Upper lobe of left lung (tissue), 6 donors: ENCODE results near the gene ROBO1. TPM values are rescaled to one million over a fixed set of nuclear protein-coding genes. Genes with fewer than 3 reads are reported as not detected.

Experiments
- ATAC-seq, 2 donors: fragments of 200-7000 bp; cut with Tn5 transposase; one replicate each; pipeline ENCODE4 v1.9.1; 2022; ENCODE audit warnings: mild to moderate bottlenecking in 2 of 2, moderate library complexity in 2 of 2; ENCODE audit not compliant: low FRiP score in 2 of 2
- DNase-seq, 2 donors: peaks; one replicate each; pipeline ENCODE4 v3.0.0-alpha.2; 2019 to 2020
- H3K27ac ChIP-seq, 4 donors: fragments of 200-600 bp; sonication (generic); one replicate each; pipeline ENCODE4 v1.5.1; 2016 to 2019
- H3K27me3 ChIP-seq, 4 donors: fragments of 200-600 bp; sonication (generic); one replicate each; pipeline ENCODE4 v1.5.1; 2017 to 2019
- H3K36me3 ChIP-seq, 4 donors: fragments of 200-600 bp; sonication (generic); one replicate each; pipeline ENCODE4 v1.5.1; 2016 to 2019
- H3K4me1 ChIP-seq, 4 donors: fragments of 200-600 bp; sonication (generic); one replicate each; pipeline ENCODE4 v1.5.1; 2018 to 2019
- H3K4me3 ChIP-seq, 4 donors: fragments of 200-600 bp; sonication (generic); one replicate each; pipeline ENCODE4 v1.5.1; 2017 to 2019; ENCODE audit warnings: mild to moderate bottlenecking in 2 of 4, moderate library complexity in 1 of 4
- H3K9me3 ChIP-seq, 4 donors: fragments of 200-600 bp; sonication (generic); one replicate each; pipeline ENCODE4 v1.5.1; 2018 to 2019
- EP300 ChIP-seq, 4 donors: sonication (generic); formaldehyde crosslinking; IDR thresholded peaks; one replicate each; pipeline ENCODE4 v1.5.1; 2017; ENCODE audit warnings: antibody characterized with exemption in 4 of 4, control low read depth in 2 of 4
- POLR2A ChIP-seq, 4 donors: fragments of 450-650 bp; IDR thresholded peaks; one replicate each; pipeline ENCODE4 v1.5.1; 2016 to 2017; ENCODE audit warnings: antibody characterized with exemption in 4 of 4, mild to moderate bottlenecking in 2 of 4
- POLR2AphosphoS5 ChIP-seq, 2 donors: sonication (generic); formaldehyde crosslinking; IDR thresholded peaks; one replicate each; pipeline ENCODE4 v1.5.1; 2017; ENCODE audit warnings: antibody characterized with exemption in 2 of 2
- WGBS, 2 donors: methylation state at CpG; one replicate each; pipeline ENCODE4 v1.1.5; 2017 to 2018; 5-methylcytosine and 5-hydroxymethylcytosine counted together
- total RNA-seq, 6 donors: library from RNA; depleted of rRNA in 4 of 6; stranded (reverse); fragments of >200 nt in 4 of 6; gene quantifications; one replicate each; pipeline versions ENCODE4 v1.1.0 to v1.2.1, GENCODE V29; 2016 to 2021
- TF ChIP-seq, protein P1 (sequence below), 6 experiments: fragments of 450-650 bp in 4 of 6; fragments of 200-600 bp in 2 of 6; sonication (generic) in 2 of 6; IDR thresholded peaks; one replicate each; pipeline ENCODE4 v1.5.1; 2016 to 2019; ENCODE audit warnings: antibody characterized with exemption in 6 of 6
- donor health status: DM: no; HTN: no; CAD: no; lungs with moderate emphysema.
- donor health status: DM: no; HTN: yes; CAD: no; lungs with severe emphysema.

The ROBO1 gene
- total RNA-seq, 6 donors from 2014 or later, result 10.5 to 29.0 (median 18.0) TPM

DNA sequence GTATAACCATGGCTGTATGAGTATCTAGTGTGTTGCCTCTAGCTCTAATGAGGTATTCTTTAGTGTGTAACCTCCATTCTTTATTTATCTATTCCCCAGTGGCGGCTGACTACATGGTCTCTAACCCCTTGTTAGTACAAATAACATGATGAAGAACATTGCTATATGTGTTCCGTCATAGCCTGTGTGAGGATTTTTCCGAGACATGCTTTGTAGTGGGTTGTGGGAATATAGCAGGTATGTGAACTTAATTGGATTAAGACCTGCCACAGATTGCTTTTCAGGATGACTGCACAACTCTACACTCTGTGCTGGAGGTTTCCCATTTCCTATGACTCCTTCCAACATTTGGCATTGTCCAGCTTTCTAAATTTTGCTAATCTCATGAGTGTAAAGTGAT lies 563.4 kb downstream of the ROBO1 start:
- no peaks in the 10 kb centered on the region for H3K4me1 ChIP-seq
- H3K27me3 ChIP-seq, result no peaks in the 10 kb centered on the region
- ATAC-seq (no peak), DNase-seq (no peak)
- H3K9me3 ChIP-seq, result no peaks in the 10 kb centered on the region
- no peak overlapping the region for H3K27ac ChIP-seq
- no peaks in the 10 kb centered on the region for H3K36me3 ChIP-seq
- no peak overlapping the region for H3K4me3 ChIP-seq
- 87 to 93% methylated on average over 3 of the region's 3 CpGs for WGBS, 2 donors
- TF ChIP-seq EP300 (IDR thresholded peaks at IDR 0.05), result no peak
- TF ChIP-seq, protein P1, sequence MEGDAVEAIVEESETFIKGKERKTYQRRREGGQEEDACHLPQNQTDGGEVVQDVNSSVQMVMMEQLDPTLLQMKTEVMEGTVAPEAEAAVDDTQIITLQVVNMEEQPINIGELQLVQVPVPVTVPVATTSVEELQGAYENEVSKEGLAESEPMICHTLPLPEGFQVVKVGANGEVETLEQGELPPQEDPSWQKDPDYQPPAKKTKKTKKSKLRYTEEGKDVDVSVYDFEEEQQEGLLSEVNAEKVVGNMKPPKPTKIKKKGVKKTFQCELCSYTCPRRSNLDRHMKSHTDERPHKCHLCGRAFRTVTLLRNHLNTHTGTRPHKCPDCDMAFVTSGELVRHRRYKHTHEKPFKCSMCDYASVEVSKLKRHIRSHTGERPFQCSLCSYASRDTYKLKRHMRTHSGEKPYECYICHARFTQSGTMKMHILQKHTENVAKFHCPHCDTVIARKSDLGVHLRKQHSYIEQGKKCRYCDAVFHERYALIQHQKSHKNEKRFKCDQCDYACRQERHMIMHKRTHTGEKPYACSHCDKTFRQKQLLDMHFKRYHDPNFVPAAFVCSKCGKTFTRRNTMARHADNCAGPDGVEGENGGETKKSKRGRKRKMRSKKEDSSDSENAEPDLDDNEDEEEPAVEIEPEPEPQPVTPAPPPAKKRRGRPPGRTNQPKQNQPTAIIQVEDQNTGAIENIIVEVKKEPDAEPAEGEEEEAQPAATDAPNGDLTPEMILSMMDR (IDR thresholded peaks at IDR 0.05), result no peak
- no peak for TF ChIP-seq POLR2AphosphoS5 (IDR thresholded peaks at IDR 0.05)
- TF ChIP-seq POLR2A (IDR thresholded peaks at IDR 0.05), result no peak

DNA sequence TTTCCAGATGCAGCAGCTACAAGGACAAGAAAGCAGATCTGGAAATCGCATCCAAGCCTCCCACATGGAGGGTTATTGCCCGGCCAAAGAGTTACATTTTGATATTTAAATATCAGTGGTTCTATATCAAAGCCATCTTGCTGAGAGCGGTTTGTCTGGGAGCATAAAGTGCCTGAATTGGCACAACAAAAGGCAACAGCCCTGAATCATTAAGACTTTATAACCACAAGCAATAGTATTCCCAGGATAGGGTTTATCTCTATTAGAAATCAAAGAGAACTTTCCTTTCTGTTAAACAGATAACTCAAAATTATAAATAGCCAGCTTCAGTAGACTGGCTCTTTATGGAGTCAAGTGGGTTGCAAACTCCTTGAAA lies 564.7 kb downstream of the ROBO1 start:
- DNase-seq (no peak), ATAC-seq (no peak)
- Histone ChIP-seq H3K4me3 (no peak overlapping the region), H3K36me3 (no peaks in the 10 kb centered on the region), H3K9me3 (no peaks in the 10 kb centered on the region), H3K27me3 (no peaks in the 10 kb centered on the region), H3K27ac (no peak overlapping the region), H3K4me1 (no peaks in the 10 kb centered on the region)
- 42 to 47% methylated on average over 3 of the region's 3 CpGs for WGBS, 2 donors
- TF ChIP-seq POLR2A (IDR thresholded peaks at IDR 0.05) (no peak), POLR2AphosphoS5 (IDR thresholded peaks at IDR 0.05) (no peak), EP300 (IDR thresholded peaks at IDR 0.05) (no peak)
- TF ChIP-seq, protein P1 (IDR thresholded peaks at IDR 0.05), result no peak

DNA sequence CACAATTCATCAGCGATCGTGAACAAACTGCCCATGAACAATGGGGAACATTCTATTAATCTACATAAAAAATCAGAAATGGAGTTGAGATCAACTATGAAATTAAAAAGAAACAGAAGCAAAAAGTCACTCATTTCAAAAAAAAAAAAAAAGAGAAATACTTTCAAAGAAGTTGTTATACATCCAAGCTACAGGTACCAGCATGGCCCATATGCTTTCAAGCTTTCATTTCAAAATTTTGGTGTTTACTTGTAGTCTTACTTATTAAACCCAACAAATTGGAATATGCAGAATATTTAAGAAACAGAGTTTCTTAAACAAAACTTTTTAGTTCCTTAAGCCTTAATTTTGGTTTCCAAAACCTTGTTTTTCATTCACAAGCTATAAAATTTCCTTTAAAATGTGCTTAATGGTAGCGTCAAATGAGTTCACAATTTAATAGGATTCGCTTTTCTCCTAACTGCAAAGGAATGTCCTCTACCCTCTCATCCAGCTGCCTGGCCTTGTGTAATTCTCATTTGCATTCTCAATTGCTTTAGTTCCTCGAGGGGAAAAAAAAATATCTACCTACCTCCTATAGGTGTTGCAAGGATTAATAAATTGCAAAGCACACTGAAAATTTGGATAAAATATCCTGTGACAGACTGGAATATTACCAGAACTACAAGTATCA lies 565.2 kb downstream of the ROBO1 start:
- H3K27ac ChIP-seq, result no peak overlapping the region
- TF ChIP-seq, protein P1 (IDR thresholded peaks at IDR 0.05), result no peak
- TF ChIP-seq POLR2AphosphoS5 (IDR thresholded peaks at IDR 0.05) (no peak), POLR2A (IDR thresholded peaks at IDR 0.05) (no peak), EP300 (IDR thresholded peaks at IDR 0.05) (no peak)
- H3K4me3 ChIP-seq, result no peak overlapping the region
- DNase-seq, result no peak
- no peaks in the 10 kb centered on the region for H3K9me3 ChIP-seq
- H3K36me3 ChIP-seq, result no peaks in the 10 kb centered on the region
- no peaks in the 10 kb centered on the region for H3K27me3 ChIP-seq
- no peak for ATAC-seq
- 71 to 75% methylated on average over 5 of the region's 5 CpGs for WGBS, 2 donors
- no peaks in the 10 kb centered on the region for H3K4me1 ChIP-seq

DNA sequence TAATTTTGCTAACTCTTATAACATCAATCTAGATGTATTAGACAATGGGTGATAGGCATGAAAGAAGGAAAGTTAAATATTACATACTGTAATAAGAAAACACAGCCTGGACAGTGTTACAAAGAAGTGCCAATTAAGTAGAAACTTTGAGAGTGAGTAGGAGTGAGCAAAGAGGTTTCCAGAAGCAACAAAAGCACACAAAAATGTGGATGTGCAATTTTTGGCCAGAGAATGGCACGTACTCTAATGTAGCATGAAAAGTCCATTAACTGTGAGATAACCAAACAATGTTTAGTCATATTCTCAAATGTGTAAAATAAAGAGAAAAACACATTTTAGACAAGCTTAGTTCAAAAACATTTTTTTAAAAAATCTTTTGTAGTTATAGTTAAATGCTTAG lies 567.3 kb downstream of the ROBO1 start:
- no peaks in the 10 kb centered on the region for H3K9me3 ChIP-seq
- H3K27ac ChIP-seq, result no peak overlapping the region
- no peaks in the 10 kb centered on the region for H3K36me3 ChIP-seq
- no peaks in the 10 kb centered on the region for H3K4me1 ChIP-seq
- H3K27me3 ChIP-seq, result no peaks in the 10 kb centered on the region
- whole genome bisulfite sequencing, 2 donors, result 48 to 55% methylated on average over 1 of the region's 1 CpG
- TF ChIP-seq POLR2A (IDR thresholded peaks at IDR 0.05), result no peak
- no peak for TF ChIP-seq POLR2AphosphoS5 (IDR thresholded peaks at IDR 0.05)
- TF ChIP-seq, protein P1 (IDR thresholded peaks at IDR 0.05), result no peak
- DNase-seq (no peak), ATAC-seq (no peak)
- H3K4me3 ChIP-seq, result no peak overlapping the region

DNA sequence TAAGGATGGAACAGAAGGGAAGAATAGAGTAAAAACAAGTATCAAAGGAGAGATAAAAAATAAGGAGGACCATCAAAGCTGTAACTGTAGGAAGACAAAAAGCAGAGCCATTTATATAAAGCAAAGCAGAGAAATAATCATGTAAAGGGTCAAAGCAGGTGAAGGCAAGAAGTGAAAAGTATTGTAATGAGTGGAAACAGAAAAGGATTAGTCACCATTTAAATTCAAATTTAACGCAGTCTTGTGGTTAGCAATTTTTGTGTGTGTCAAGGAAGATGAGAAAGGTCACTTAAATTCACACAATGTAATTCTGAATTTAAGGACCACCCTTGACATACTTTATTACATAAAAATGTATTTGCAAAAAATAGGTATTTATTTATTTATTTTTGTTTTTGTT lies 567.8 kb downstream of the ROBO1 start:
- WGBS, 2 donors, result 76 to 83% methylated on average over 1 of the region's 1 CpG

More for the DNA sequence above, 567.8 kb downstream of the ROBO1 start:
- Histone ChIP-seq H3K4me3 (no peak overlapping the region), H3K27ac (no peak overlapping the region), H3K27me3 (no peaks in the 10 kb centered on the region), H3K36me3 (no peaks in the 10 kb centered on the region), H3K9me3 (no peaks in the 10 kb centered on the region), H3K4me1 (no peaks in the 10 kb centered on the region)
- DNase-seq (no peak), ATAC-seq (no peak)
- TF ChIP-seq, protein P1 (IDR thresholded peaks at IDR 0.05), result no peak
- TF ChIP-seq POLR2AphosphoS5 (IDR thresholded peaks at IDR 0.05) (no peak), EP300 (IDR thresholded peaks at IDR 0.05) (no peak), POLR2A (IDR thresholded peaks at IDR 0.05) (no peak)
